MM.1S (cell line): ENCODE data around the gene MADD.

Experiments used
- EZH2 ChIP-seq: fragments of 300-600 bp; sonication (generic); optimal IDR thresholded peaks from 2 replicates; pipeline ENCODE3; 2017; ENCODE audit warnings: low read depth, mild to moderate bottlenecking, antibody characterized with exemption, low read length, mixed read lengths
- TF ChIP-seq, protein P1 (sequence below): fragments of 300-600 bp; sonication (generic); IDR thresholded peaks from 2 replicates; pipeline ENCODE4 v1.5.1; 2016; ENCODE audit warnings: antibody characterized with exemption, low read length, mixed read lengths

DNA sequence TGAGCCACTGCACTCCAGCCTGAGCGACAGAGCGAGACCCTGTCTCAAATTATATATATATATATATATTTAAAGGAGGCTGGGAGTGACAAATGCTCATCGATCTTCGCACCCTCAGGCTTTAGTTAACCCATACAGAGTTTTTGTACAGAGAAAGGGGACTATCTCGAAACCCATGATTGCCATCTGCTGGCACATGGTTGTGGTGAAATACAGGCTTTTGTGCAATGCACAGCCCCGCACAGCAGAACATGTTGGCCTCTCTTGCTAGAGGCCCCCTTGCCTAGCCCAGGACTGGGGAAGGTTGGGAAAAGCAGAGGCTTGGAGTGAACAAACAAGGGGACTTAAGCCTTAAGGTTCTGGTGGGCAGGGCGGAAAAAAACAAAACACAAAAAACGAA, 78.9 kb downstream of the MADD start:
- TF ChIP-seq, protein P1, sequence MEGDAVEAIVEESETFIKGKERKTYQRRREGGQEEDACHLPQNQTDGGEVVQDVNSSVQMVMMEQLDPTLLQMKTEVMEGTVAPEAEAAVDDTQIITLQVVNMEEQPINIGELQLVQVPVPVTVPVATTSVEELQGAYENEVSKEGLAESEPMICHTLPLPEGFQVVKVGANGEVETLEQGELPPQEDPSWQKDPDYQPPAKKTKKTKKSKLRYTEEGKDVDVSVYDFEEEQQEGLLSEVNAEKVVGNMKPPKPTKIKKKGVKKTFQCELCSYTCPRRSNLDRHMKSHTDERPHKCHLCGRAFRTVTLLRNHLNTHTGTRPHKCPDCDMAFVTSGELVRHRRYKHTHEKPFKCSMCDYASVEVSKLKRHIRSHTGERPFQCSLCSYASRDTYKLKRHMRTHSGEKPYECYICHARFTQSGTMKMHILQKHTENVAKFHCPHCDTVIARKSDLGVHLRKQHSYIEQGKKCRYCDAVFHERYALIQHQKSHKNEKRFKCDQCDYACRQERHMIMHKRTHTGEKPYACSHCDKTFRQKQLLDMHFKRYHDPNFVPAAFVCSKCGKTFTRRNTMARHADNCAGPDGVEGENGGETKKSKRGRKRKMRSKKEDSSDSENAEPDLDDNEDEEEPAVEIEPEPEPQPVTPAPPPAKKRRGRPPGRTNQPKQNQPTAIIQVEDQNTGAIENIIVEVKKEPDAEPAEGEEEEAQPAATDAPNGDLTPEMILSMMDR = no peak
- no peak for TF ChIP-seq EZH2
